ENCODE results near the gene FLT4. TPM values are rescaled to one million over a fixed set of nuclear protein-coding genes. Genes with fewer than 3 reads are reported as not detected.

The FLT4 gene
- total RNA-seq, 1 experiment from 2014 or later = 0.44 TPM

GRCh38 chr5:180691046-180691445 is 41.6 kb upstream of the FLT4 start:
- intact Hi-C loops (cut with micrococcal nuclease; ENCODE audit: unreplicated experiment) = no loop called here
- Histone ChIP-seq H3K27ac (ENCODE audit: low read length) (no peak overlapping the region), H3K4me1 (ENCODE audit: control insufficient read depth, insufficient read depth, low read length) (no peaks in the 10 kb centered on the region), H3K27me3 (ENCODE audit: control insufficient read depth, insufficient read depth, low read length) (peaks cover 28% of the 10 kb centered on the region), H3K4me3 (ENCODE audit: low read depth in 2 of 2, low read length in 2 of 2) (no peak overlapping the region), H3K9me3 (ENCODE audit: control insufficient read depth, insufficient read depth, low read depth, low read length) (peaks cover 3% of the 10 kb centered on the region; the same call in 1 of the 2 replicates), H3K36me3 (ENCODE audit: control insufficient read depth, insufficient read depth, low read length) (no peaks in the 10 kb centered on the region)
- ChIA-PET POLR2A (no interaction called here), CTCF (interaction anchor here (0.5 kb wide), 1 partner anchor 15 kb away, joined by 3 read pairs; no protein-coding TSS in a partner anchor)
- DNase-seq (ENCODE audit: low read depth, low spot score) (no peak), ATAC-seq (no peak)
- TF ChIP-seq REST (IDR thresholded peaks at IDR 0.05; ENCODE audit: insufficient read depth in 1 of 2, low read depth in 2 of 2, low read length in 1 of 2) (no peak), SIN3A (IDR thresholded peaks at IDR 0.05; ENCODE audit: borderline replicate concordance, insufficient read depth, low read depth, low read length) (no peak), TCF7L2 (IDR thresholded peaks at IDR 0.05; ENCODE audit: low read depth, low read length) (no peak), CTCF (IDR thresholded peaks at IDR 0.05) (no peak), POLR2AphosphoS5 (IDR thresholded peaks at IDR 0.05; ENCODE audit: low read depth, low read length) (no peak)
- BruUV-seq (replicated peaks) = no TSS peak
- in situ Hi-C loops (cut with HindIII; ENCODE audit: low pct_unique_long_range_greater_than_20kb, low sequenced_read_pairs) = no loop called here

- in situ Hi-C loops (cut with HindIII; ENCODE audit: low pct_unique_long_range_greater_than_20kb, low sequenced_read_pairs) = no loop called here
- DNase-seq (ENCODE audit: low read depth, low spot score) (no peak), ATAC-seq (no peak)
- no peaks in the 10 kb centered on the region for H3K4me1 ChIP-seq (ENCODE audit: control insufficient read depth, insufficient read depth, low read length)
- peaks cover 28% of the 10 kb centered on the region for H3K27me3 ChIP-seq (ENCODE audit: control insufficient read depth, insufficient read depth, low read length)
- H3K9me3 ChIP-seq (ENCODE audit: control insufficient read depth, insufficient read depth, low read depth, low read length) = no peaks in the 10 kb centered on the region
- ChIA-PET POLR2A (no interaction called here), CTCF (interaction anchor here (0.5 kb wide), 1 partner anchor 339 kb away, joined by 9 read pairs; no protein-coding TSS in a partner anchor)
- no peak overlapping the region for H3K27ac ChIP-seq (ENCODE audit: low read length)
- H3K36me3 ChIP-seq (ENCODE audit: control insufficient read depth, insufficient read depth, low read length) = no peaks in the 10 kb centered on the region
- H3K4me3 ChIP-seq (ENCODE audit: low read depth in 2 of 2, low read length in 2 of 2) = no peak overlapping the region
- no peak for TF ChIP-seq TCF7L2 (IDR thresholded peaks at IDR 0.05; ENCODE audit: low read depth, low read length)
- TF ChIP-seq POLR2AphosphoS5 (IDR thresholded peaks at IDR 0.05; ENCODE audit: low read depth, low read length) = no peak
- TF ChIP-seq SIN3A (IDR thresholded peaks at IDR 0.05; ENCODE audit: borderline replicate concordance, insufficient read depth, low read depth, low read length) = no peak
- no peak for TF ChIP-seq CTCF (IDR thresholded peaks at IDR 0.05)
- intact Hi-C loops (cut with micrococcal nuclease; ENCODE audit: unreplicated experiment) = no loop called here
- no TSS peak for BruUV-seq (replicated peaks)
These were observed 41.2 kb upstream of the FLT4 start for GRCh38 chr5:180690562-180690961.
